GM12892 (cell line): ENCODE measurements around the gene STAB2.

Experiments used
- POLR2A ChIP-seq: IDR thresholded peaks from 2 replicates; pipeline ENCODE4 v1.6.1; 2011; ENCODE audit warnings: low read depth, low read length, control low read depth
- POLR2AphosphoS5 ChIP-seq: IDR thresholded peaks from 2 replicates; pipeline ENCODE4 v1.6.1; 2011; ENCODE audit warnings: low read depth, low read length, control low read depth
- TAF1 ChIP-seq: IDR thresholded peaks from 2 replicates; pipeline ENCODE4 v1.6.1; 2011; ENCODE audit warnings: low read depth, mild to moderate bottlenecking, control low read depth, low read length, borderline replicate concordance

GRCh38 chr12:103635419-103635818 is 48.3 kb downstream of the STAB2 start:
- TF ChIP-seq POLR2A (no peak), POLR2AphosphoS5 (no peak), TAF1 (no peak)
